Measurements from ENCODE around the gene VAMP5.
"Not testable (repeated sequence)": the region's sequence is repeated elsewhere in the genome, so short reads cannot be mapped to it uniquely, and the experiment has no call there.

VAMP5 gene

DNA sequence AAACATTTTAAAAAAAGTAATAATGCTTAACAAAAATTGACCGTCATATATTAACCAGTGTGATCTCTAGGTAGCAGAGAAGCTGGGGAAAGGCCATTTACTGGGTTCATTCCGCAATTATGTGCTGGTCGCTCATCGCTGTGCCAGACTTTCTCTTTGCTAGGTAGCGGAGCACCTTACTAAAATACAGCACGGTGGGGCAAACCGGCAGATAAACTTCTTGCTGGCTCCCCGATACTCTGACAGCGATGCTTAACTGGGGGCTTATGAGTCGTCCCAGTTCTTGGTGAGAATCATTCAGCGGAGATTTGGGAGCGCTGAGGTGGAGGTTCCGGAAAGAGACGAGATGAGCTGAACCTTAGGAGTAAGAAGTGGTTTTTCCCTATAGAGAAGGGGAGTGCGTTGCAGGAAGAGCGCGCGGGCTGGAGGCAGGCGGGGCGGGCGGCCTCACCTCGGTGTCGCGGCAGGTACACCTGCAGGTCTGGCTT, 27.0 kb downstream of the VAMP5 start:
- Histone ChIP-seq H3K4me3 (ENCODE audit: low read depth, low read length) (peak overlapping the region; percentile 68), H3K27me3 (no peaks in the 10 kb centered on the region)
- TF ChIP-seq, protein P1, sequence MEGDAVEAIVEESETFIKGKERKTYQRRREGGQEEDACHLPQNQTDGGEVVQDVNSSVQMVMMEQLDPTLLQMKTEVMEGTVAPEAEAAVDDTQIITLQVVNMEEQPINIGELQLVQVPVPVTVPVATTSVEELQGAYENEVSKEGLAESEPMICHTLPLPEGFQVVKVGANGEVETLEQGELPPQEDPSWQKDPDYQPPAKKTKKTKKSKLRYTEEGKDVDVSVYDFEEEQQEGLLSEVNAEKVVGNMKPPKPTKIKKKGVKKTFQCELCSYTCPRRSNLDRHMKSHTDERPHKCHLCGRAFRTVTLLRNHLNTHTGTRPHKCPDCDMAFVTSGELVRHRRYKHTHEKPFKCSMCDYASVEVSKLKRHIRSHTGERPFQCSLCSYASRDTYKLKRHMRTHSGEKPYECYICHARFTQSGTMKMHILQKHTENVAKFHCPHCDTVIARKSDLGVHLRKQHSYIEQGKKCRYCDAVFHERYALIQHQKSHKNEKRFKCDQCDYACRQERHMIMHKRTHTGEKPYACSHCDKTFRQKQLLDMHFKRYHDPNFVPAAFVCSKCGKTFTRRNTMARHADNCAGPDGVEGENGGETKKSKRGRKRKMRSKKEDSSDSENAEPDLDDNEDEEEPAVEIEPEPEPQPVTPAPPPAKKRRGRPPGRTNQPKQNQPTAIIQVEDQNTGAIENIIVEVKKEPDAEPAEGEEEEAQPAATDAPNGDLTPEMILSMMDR (IDR thresholded peaks at IDR 0.05; ENCODE audit: low read depth, low read length), result no peak

DNA sequence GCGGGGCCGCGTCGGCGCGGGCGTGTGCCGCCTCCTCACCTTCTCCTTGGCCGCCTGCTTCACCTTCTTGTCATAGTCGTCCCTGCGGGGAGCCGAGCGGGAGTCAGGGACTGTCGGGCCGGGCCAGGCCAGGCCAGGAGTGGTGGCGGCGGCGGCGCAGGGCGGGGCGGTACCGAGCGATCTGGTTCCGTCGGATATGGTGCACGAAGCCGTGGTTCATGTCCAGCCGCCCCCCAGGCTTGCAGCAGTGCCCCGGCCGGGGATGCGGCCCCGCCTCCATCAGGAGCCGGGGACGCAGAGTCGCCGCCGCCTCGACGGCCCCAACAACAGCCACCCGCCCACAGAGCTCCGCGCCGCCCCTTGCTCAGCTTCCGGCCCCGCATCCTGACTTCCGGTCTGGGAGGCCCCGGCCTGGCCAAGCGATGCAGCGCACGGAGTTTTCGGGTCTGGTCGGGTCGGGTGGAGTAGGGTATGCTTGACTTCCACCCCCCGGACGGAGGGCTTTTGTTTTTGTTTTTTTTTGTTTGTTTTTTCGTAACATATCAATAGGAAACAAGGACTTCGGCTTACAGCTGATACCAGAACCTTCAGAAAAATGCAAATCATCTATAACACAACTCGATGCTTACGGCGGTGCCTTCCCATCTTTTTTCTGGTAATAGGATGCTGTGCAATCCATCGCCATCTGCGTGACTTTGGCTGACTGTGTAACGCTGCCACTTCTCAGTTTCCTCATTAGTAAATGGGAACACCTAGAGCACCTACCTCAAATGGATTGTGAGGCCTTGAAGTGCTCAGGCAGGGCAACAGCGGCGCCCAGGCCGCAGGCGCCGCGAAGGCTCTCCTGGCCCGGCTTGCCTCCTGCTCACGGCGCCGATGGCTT, 27.7 kb downstream of the VAMP5 start, which contains the start of gene C2orf68:
TSS of gene C2orf68 (minus strand) at position 362 of the 883 bp plus-strand sequence. CDS start at position 280, 82 bp downstream.
- Histone ChIP-seq H3K36me3 (no peaks in the 10 kb centered on the region), H3K9me3 (no peaks in the 10 kb centered on the region), H3K4me1 (no peaks in the 10 kb centered on the region), H3K4me3 (ENCODE audit: low read depth, low read length) (peak within 1 kb of the TSS; percentile 68), H3K27me3 (no peaks in the 10 kb centered on the region)
- peak; percentile 84 for DNase-seq
- TF ChIP-seq, protein P1 (IDR thresholded peaks at IDR 0.05; ENCODE audit: low read depth, low read length), result no peak

More for the DNA sequence above, 27.0 kb downstream of the VAMP5 start:
- no peak for DNase-seq
- H3K4me1 ChIP-seq, result no peaks in the 10 kb centered on the region
- no peaks in the 10 kb centered on the region for H3K9me3 ChIP-seq
- H3K36me3 ChIP-seq, result no peaks in the 10 kb centered on the region

DNA sequence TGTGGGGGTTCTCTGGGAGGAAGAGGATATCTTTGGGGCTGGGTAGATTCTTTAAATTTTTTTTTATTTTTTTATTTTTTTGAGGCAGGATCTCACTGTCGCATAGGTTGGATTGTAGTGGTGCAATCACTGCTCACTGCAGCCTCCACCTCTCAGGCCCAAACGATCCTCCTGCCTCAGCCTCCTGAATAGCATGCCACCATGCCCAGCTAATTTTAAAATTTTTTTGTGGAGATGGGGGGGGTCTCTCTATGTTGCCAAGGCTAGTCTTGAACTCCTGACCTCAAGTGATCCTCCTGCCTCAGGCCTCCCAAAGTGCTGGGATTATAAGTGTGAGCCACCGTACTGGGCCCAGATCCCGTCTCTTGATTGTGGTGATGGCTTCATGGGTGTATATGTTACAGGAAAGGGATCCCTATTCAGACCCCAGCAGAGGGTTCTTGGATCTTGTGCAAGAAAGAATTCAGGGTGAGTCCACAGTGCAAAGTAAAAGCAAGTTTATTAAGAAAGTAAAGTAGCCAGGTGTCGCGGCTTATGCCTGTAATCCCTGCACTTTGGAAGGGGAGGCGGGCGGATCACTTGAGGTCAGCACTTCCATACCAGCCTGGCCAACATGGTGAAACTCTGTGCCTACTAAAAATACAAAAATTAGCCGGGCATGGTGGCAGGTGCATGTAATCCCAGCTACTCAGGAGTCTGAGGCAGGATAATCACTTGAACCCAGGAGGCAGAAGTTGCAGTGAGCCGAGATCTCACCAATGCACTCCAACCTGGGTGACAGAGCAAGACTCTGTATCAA, 29.7 kb downstream of the VAMP5 start:
- Histone ChIP-seq H3K27me3 (no peaks in the 10 kb centered on the region), H3K36me3 (no peaks in the 10 kb centered on the region), H3K4me3 (ENCODE audit: low read depth, low read length) (no peak overlapping the region)

DNA sequence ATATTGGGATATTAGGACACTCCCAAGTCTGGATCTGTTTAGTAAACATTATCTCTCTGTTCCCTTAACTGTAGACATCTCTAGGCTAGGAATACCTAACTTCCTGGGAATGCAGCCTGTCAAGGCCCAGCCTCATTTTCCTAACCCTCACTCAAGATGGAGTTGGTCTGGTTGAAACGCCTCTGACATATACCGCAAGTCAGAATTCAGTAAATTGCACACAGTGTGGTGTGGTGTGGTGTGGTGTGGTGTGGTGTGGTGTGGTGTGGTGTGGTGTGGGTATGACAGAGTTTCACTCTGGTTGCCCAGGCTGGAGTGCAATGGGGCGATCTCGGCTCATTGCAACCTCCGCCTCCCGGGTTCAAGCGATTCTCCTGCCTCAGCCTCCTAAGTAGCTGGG, 30.5 kb downstream of the VAMP5 start:
- DNase-seq; H3K4me1 ChIP-seq; H3K9me3 ChIP-seq; H3K36me3 ChIP-seq; H3K4me3 ChIP-seq (ENCODE audit: low read depth, low read length); H3K27me3 ChIP-seq: not testable (repeated sequence)

More for the DNA sequence above, 29.7 kb downstream of the VAMP5 start:
- no peak for DNase-seq
- Histone ChIP-seq H3K9me3 (no peaks in the 10 kb centered on the region), H3K4me1 (no peaks in the 10 kb centered on the region)
- TF ChIP-seq, protein P1 (IDR thresholded peaks at IDR 0.05; ENCODE audit: low read depth, low read length), result no peak

DNA sequence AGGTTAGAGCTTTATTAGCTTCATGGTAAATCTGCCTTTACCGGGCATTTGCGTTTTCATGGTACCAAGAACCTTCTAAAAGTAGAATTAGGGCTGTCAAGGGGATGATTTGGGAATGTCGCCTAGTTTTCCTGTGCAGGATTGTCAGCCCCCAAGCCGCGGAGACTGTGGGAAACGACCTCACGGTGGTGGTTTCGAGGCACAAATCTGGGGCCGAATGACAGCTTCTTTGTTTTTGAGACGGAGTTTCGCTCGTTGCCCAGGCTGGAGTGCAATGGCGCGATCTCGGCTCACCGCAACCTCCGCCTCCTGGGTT, 31.1 kb downstream of the VAMP5 start:
- Histone ChIP-seq H3K4me3 (ENCODE audit: low read depth, low read length) (no peak overlapping the region), H3K4me1 (no peaks in the 10 kb centered on the region), H3K27me3 (no peaks in the 10 kb centered on the region), H3K36me3 (peaks cover 6% of the 10 kb centered on the region), H3K9me3 (no peaks in the 10 kb centered on the region)
- TF ChIP-seq, protein P1 (IDR thresholded peaks at IDR 0.05; ENCODE audit: low read depth, low read length), result no peak
- DNase-seq, result no peak

DNA sequence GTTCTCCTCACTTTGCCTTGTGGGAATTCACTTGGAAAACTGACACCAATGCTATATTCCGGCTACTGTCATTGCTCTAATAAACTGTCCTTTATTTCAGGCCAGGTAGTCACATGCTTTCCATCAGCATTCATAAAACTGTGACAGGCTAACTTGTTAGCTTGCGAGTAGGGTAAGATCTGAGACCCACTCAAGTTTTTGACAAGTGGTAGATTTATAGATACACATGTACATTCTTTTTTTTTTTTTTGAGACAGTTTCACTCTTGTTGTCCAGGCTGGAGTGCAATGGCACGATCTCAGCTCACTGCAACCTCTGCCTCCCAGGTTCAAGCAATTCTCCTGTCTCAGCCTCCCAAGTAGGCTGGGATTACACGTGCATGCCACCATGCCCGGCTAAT, 33.5 kb downstream of the VAMP5 start:
- not testable (repeated sequence) for H3K27me3 ChIP-seq; DNase-seq; H3K4me1 ChIP-seq; H3K9me3 ChIP-seq; H3K4me3 ChIP-seq (ENCODE audit: low read depth, low read length)
- H3K36me3 ChIP-seq, result peaks cover 11% of the 10 kb centered on the region

DNA sequence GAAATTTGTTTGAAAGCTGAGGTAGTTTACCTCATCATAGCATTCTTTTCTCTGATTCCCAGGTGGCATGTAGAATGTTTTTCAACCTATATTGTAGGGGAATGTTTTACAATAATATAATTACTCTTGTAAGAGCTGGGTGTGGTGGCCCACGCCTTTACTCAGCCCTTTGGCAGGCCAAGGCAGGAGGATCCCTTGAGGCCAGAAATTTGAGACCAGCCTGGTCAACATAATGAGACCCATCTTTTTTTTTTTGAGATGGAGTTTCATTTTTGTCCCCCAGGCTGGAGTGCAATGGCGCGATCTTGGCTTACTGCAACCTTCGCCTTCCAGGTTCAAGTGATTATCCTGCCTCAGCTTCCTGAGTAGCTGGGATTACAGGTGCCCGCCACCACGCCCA, 35.4 kb downstream of the VAMP5 start:
- TF ChIP-seq, protein P1 (IDR thresholded peaks at IDR 0.05; ENCODE audit: low read depth, low read length), result no peak
- peaks cover 23% of the 10 kb centered on the region for H3K36me3 ChIP-seq
- H3K9me3 ChIP-seq, result no peaks in the 10 kb centered on the region
- DNase-seq, result no peak
- H3K4me1 ChIP-seq, result no peaks in the 10 kb centered on the region
- H3K4me3 ChIP-seq (ENCODE audit: low read depth, low read length), result no peak overlapping the region
- H3K27me3 ChIP-seq, result no peaks in the 10 kb centered on the region

All from BE2C (cell line).